ENCODE results near the gene CACNA1B. TPM values are rescaled to one million over a fixed set of nuclear protein-coding genes. Genes with fewer than 3 reads are reported as not detected.

CACNA1B gene
- polyA plus RNA-seq, 1 experiment = 0.01 TPM

DNA sequence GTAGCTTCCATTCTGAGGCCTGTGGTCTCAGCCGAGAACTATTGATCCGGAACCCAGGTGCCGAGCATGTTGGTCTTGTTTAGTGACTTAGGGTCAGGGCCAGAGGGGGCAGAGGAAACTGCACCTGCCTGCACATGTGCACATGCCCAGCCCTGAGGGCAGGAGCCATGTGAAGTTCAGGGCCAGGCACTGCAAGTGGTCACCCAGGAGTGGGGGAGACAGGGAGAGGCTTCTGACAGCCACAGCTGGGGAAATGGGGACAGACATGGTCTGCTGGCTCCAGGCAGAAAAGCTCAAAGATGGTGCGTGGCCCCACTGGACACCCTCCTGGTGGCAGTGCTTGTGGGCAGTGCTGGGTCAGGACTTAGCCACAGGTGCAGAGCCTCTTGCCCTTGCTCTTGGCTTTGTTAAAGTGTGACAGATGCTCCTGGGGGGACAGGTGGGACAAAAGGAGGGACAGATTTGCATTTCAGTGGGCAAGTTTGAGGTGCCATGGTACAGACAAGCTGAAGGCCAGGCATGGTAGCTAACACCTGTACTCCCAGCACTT is 134.4 kb downstream of the CACNA1B start:
- no peak overlapping the region for H3K27ac ChIP-seq (ENCODE audit: low read depth, low read length)
- TF ChIP-seq, protein P1, sequence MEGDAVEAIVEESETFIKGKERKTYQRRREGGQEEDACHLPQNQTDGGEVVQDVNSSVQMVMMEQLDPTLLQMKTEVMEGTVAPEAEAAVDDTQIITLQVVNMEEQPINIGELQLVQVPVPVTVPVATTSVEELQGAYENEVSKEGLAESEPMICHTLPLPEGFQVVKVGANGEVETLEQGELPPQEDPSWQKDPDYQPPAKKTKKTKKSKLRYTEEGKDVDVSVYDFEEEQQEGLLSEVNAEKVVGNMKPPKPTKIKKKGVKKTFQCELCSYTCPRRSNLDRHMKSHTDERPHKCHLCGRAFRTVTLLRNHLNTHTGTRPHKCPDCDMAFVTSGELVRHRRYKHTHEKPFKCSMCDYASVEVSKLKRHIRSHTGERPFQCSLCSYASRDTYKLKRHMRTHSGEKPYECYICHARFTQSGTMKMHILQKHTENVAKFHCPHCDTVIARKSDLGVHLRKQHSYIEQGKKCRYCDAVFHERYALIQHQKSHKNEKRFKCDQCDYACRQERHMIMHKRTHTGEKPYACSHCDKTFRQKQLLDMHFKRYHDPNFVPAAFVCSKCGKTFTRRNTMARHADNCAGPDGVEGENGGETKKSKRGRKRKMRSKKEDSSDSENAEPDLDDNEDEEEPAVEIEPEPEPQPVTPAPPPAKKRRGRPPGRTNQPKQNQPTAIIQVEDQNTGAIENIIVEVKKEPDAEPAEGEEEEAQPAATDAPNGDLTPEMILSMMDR (IDR thresholded peaks at IDR 0.05; ENCODE audit: low read depth, low read length) = no peak
- H3K27me3 ChIP-seq (ENCODE audit: control insufficient read depth, insufficient read depth, low read length) = no peaks in the 10 kb centered on the region
- DNase-seq (ENCODE audit: low read depth, low spot score) = no peak
- POLR2A ChIA-PET = no interaction called here
- CTCF ChIA-PET = no interaction called here
- H3K4me3 ChIP-seq (ENCODE audit: low read depth, low read length) = no peak overlapping the region
- H3K9me3 ChIP-seq (ENCODE audit: control insufficient read depth, insufficient read depth, low read length) = peaks cover 63% of the 10 kb centered on the region

DNA sequence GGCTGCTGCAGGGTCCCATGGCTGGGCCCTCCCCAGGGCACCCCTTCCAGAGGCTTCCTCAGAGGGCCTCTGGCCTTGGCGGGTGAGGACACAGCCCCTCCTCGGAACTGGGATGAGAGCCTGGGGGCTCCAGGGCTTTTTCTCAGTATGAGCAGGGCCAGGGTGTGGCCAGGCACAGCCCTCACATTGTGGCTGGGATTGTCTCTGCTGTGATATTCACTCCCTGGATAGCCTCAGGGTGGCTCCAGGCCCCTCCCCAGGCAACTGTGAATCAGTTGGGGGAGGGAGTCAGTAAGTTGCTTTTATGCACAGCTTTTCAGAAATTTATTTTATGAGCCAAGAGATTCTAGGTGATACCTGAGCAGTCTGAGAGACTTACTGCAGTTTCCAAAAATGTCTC is 135.7 kb downstream of the CACNA1B start:
- Histone ChIP-seq H3K27me3 (ENCODE audit: control insufficient read depth, insufficient read depth, low read length) (no peaks in the 10 kb centered on the region), H3K27ac (ENCODE audit: low read depth, low read length) (no peak overlapping the region), H3K9me3 (ENCODE audit: control insufficient read depth, insufficient read depth, low read length) (peaks cover 58% of the 10 kb centered on the region), H3K4me3 (ENCODE audit: low read depth, low read length) (no peak overlapping the region)
- ChIA-PET POLR2A (no interaction called here), CTCF (no interaction called here)
- TF ChIP-seq, protein P1 (IDR thresholded peaks at IDR 0.05; ENCODE audit: low read depth, low read length) = no peak
- DNase-seq (ENCODE audit: low read depth, low spot score) = no peak

DNA sequence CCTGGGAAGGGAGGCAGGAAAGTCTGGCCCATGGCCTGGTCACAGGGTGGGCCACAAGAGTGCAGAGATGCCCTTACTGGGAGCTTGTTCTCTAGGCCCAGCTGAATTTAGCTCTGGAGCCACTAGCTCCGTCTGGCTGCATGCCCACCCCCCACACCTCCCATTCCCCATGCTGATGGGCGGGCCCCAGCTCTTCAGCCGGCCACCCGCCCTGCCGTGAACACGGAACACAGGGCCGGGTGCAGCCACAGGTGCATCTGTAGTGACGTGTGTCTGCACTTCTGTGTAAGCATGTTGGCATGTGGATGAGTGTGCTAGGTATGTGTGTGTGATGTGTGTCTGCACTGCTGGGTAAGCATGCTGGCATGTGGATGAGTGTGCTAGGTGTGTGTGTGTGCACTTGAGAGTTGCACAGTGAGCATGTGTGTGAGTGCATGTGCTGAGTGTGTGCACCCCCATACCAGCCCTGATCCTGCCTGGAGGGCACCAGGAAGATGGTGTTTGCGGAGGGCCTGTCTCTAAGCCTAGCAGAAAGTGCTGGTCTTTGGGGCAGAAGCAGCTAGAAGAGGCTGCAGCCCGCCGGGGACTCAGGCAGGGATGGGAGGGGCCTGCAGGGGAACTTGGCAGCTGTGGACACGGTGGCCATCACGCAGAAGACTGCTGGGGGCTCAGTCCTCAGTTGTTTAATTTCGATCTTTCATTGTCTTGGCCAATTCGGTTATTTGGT is 136.4 kb downstream of the CACNA1B start:
- H3K27me3 ChIP-seq (ENCODE audit: control insufficient read depth, insufficient read depth, low read length) = no peaks in the 10 kb centered on the region
- DNase-seq (ENCODE audit: low read depth, low spot score) = no peak
- H3K27ac ChIP-seq (ENCODE audit: low read depth, low read length) = no peak overlapping the region
- ChIA-PET CTCF (no interaction called here), POLR2A (no interaction called here)
- TF ChIP-seq, protein P1 (IDR thresholded peaks at IDR 0.05; ENCODE audit: low read depth, low read length) = no peak
- H3K4me3 ChIP-seq (ENCODE audit: low read depth, low read length) = no peak overlapping the region
- peaks cover 50% of the 10 kb centered on the region for H3K9me3 ChIP-seq (ENCODE audit: control insufficient read depth, insufficient read depth, low read length)

DNA sequence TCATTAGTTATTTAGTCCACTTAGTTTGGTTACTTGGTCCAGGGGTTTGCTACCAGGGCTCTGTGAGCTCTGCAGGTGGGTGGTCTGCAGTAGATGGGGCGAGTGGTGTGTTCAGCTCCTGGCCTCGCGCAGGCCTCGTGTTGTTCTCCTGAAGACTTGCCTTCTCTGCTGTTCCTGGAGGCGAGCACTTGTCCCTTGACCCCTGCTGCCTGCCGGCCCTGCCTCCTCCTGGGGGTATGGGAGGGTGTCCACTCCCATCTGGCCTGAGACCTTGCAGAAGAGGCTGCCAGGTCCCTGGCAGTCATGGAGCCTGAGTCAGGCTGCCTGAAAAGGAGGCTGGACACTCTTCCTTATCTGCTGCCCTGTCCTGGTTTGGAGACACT is 137.0 kb downstream of the CACNA1B start:
- ChIA-PET POLR2A (no interaction called here), CTCF (no interaction called here)
- H3K27me3 ChIP-seq (ENCODE audit: control insufficient read depth, insufficient read depth, low read length) = no peaks in the 10 kb centered on the region
- DNase-seq (ENCODE audit: low read depth, low spot score) = no peak
- TF ChIP-seq, protein P1 (IDR thresholded peaks at IDR 0.05; ENCODE audit: low read depth, low read length) = no peak
- H3K4me3 ChIP-seq (ENCODE audit: low read depth, low read length) = no peak overlapping the region
- H3K9me3 ChIP-seq (ENCODE audit: control insufficient read depth, insufficient read depth, low read length) = peaks cover 46% of the 10 kb centered on the region
- H3K27ac ChIP-seq (ENCODE audit: low read depth, low read length) = no peak overlapping the region

DNA sequence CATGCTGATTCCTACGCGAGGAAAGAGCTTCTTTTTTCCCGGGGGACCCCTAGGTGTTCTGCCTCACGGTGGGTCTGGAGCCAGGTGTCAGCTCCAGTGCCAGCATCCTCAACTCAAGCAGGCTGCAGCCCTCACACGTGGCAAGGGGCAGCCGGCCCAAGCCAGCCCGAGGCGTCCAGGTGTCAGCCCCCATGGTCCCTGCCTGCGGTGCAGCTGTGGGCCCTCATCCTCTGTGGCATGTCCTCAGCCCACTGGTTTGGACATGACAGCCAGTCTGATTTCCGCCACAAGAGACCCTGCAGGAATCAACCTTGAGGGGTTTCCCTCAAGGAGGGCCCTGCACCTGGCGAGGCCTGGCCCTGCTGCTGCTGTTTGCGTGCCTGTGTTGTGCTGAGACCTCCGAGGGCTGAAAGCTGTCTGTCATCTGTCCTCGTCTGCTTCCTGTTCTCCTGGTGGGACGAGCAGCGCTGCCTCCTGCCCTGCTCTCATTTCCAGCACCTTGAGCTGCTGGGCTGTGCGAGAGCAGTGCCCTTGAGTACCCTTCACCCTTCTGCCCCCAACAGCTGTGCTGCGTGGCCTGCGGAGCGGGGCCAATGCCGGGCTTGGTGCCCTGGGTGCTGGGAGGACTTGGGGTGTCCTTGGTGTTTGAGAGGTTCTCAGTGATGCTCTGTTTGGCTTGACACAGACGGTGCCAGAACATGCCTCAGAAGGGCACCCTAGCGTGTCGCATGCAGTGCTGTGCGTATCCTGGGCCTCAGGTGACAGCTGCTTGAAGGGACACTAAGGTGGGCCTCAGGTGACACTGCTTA is 137.6 kb downstream of the CACNA1B start:
- TF ChIP-seq, protein P1 (IDR thresholded peaks at IDR 0.05; ENCODE audit: low read depth, low read length) = no peak
- no peaks in the 10 kb centered on the region for H3K27me3 ChIP-seq (ENCODE audit: control insufficient read depth, insufficient read depth, low read length)
- no peak overlapping the region for H3K4me3 ChIP-seq (ENCODE audit: low read depth, low read length)
- DNase-seq (ENCODE audit: low read depth, low spot score) = no peak
- CTCF ChIA-PET = no interaction called here
- H3K9me3 ChIP-seq (ENCODE audit: control insufficient read depth, insufficient read depth, low read length) = peaks cover 41% of the 10 kb centered on the region
- POLR2A ChIA-PET = no interaction called here
- H3K27ac ChIP-seq (ENCODE audit: low read depth, low read length) = no peak overlapping the region

All from AG04450 (cell line).